Measurements from ENCODE around the gene TOMM70. TPM values are rescaled to one million over a fixed set of nuclear protein-coding genes. Genes with fewer than 3 reads are reported as not detected.
A peak's percentile ranks its signal among the peaks of the same experiment; 100 is the strongest.

The TOMM70 gene
- total and polyA plus RNA-seq, 2 of the 8 experiments (the other 6 are each of a cell fraction or from before 2014, with no cell fraction given) = 10.9 to 52.1 TPM

DNA sequence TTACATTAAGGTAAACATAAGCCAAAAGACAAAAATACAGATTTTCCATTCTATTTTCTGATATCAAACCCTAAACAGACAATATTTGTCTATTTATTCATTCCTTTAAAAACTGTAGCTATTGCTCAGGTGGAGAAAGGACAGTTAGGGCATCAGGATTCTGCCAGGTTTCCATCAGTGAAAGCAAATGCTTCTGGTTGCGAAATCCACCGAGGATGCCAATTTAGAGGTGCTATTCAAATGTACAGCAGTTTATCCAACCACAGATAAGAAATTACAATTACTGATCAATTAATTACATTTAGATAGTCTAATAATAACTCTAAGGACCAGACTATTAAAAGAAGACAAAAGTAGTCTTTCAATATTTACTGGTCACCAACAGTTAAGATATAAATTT, 3.9 kb downstream of the TOMM70 start:
- Histone ChIP-seq H2AK5ac (ENCODE audit: low read depth, low read length) (no peak overlapping the region), H3K18ac (ENCODE audit: extremely low read depth, low read length) (no peak overlapping the region), H4K8ac (ENCODE audit: extremely low read depth, insufficient read depth, low read length) (no peak overlapping the region), H2BK5ac (ENCODE audit: low read depth, low read length) (no peak overlapping the region), H3K9ac (replicated peaks in 1 of 4; ENCODE audit: extremely low read depth in 1 of 4, low read depth in 3 of 4, low read length in 3 of 4) (no peak overlapping the region), H3K4me3 (ENCODE audit: extremely low read depth in 1 of 4, insufficient read depth in 2 of 4, low read depth in 3 of 4, low read length in 4 of 4) (no peak overlapping the region), H3K27me3 (replicated peaks in 1 of 4; ENCODE audit: control insufficient read depth in 3 of 4, extremely low read depth in 1 of 4, insufficient read depth in 3 of 4, low read length in 3 of 4) (no peaks in the 10 kb centered on the region), H3K4ac (replicated peaks; ENCODE audit: insufficient read length, low read depth, low read length) (no peak overlapping the region), H3K14ac (ENCODE audit: insufficient read length) (no peak overlapping the region), H2BK15ac (ENCODE audit: low read length) (no peak overlapping the region), H2AFZ (ENCODE audit: low read length) (no peak overlapping the region), H3K23me2 (ENCODE audit: low read depth, low read length) (peaks cover 15% of the 10 kb centered on the region), H3K27ac (ENCODE audit: low read depth, low read length) (no peak overlapping the region), H2BK12ac (ENCODE audit: low read depth, low read length) (no peak overlapping the region), H3K4me2 (ENCODE audit: insufficient read depth in 1 of 2, low read depth in 2 of 2, low read length in 2 of 2) (no peak overlapping the region), H3K9me3 (ENCODE audit: insufficient read depth in 2 of 2, low read depth in 1 of 2, low read length in 1 of 2) (no peaks in the 10 kb centered on the region), H3K4me1 (replicated peaks in 1 of 4; ENCODE audit: control insufficient read depth in 3 of 4, insufficient read depth in 4 of 4, low read length in 3 of 4) (peaks cover 0 to 3% (median under 1%) of the 10 kb centered on the region in 4 experiments; a peak in 2 of 7 replicates), H2BK20ac (ENCODE audit: low read length) (no peak overlapping the region), H4K5ac (ENCODE audit: insufficient read length, low read depth, low read length) (no peak overlapping the region), H4K91ac (replicated peaks; ENCODE audit: insufficient read length, low read length) (no peak overlapping the region), H2BK120ac (replicated peaks; ENCODE audit: low read depth, low read length) (no peak overlapping the region), H4K20me1 (replicated peaks in 1 of 2; ENCODE audit: control insufficient read depth in 1 of 2, insufficient read depth in 2 of 2, low read length in 2 of 2) (peaks cover 14 to 18% of the 10 kb centered on the region in 2 experiments), H3K36me3 (ENCODE audit: control insufficient read depth in 2 of 4, insufficient read depth in 4 of 4, low read length in 3 of 4) (no peaks in the 10 kb centered on the region), H3K23ac (ENCODE audit: insufficient read length) (no peak overlapping the region), H3K79me2 (ENCODE audit: control insufficient read depth in 1 of 2, insufficient read depth in 2 of 2, low read length in 2 of 2) (peaks cover 21 to 85% of the 10 kb centered on the region in 2 experiments), H3K56ac (replicated peaks; ENCODE audit: insufficient read length, low read depth, low read length) (no peak overlapping the region), H3K79me1 (ENCODE audit: low read depth, low read length) (no peaks in the 10 kb centered on the region)
- no peak for TF ChIP-seq TCF12 (IDR thresholded peaks at IDR 0.05; ENCODE audit: low read depth, low read length)
- TF ChIP-seq CEBPB (IDR thresholded peaks at IDR 0.05; ENCODE audit: low read depth, low read length) = peak; percentile 85
- DNase-seq (ENCODE audit: low read depth in 1 of 2, low spot score in 2 of 2) = no peak
- FAIRE-seq = no peak
- ChIA-PET CTCF (ENCODE audit: partially characterized antibody) (no interaction called here), POLR2A (ENCODE audit: partially characterized antibody) (no interaction called here)
- WGBS, 2 experiments (ENCODE audit: extremely low coverage in 1 of 2, insufficient coverage in 1 of 2, insufficient read length in 1 of 2, insufficient replicate concordance in 2 of 2, low coverage in 1 of 2, low lambda C conversion rate in 2 of 2, missing lambda C conversion rate in 1 of 2) = 100% methylated on average over 2 of the region's 2 CpGs; no CpG with 5 or more reads in 1 of the 2 experiments

Data from H1 (cell line).